Skeletal muscle satellite cell (primary cell): ENCODE results near the gene ANXA1.

Source experiments
- H3K27me3 ChIP-seq: 2 replicates; pipeline ENCODE4 v1.7.0; 2013; ENCODE audit warnings: low read length; ENCODE audit not compliant: control insufficient read depth, insufficient read depth
- H3K36me3 ChIP-seq: 2 replicates; pipeline ENCODE4 v1.7.0; 2013; ENCODE audit warnings: mild to moderate bottlenecking, control low read depth, low read length; ENCODE audit not compliant: insufficient read depth
- H3K4me1 ChIP-seq: 2 replicates; pipeline ENCODE4 v1.7.0; 2013; ENCODE audit warnings: low read length; ENCODE audit not compliant: control insufficient read depth, insufficient read depth
- H3K4me2 ChIP-seq: 2 replicates; pipeline ENCODE4 v1.7.0; 2013; ENCODE audit warnings: mild to moderate bottlenecking, low read length
- H3K4me3 ChIP-seq: 2 replicates; pipeline ENCODE4 v1.7.0; 2013; ENCODE audit warnings: low read length
- H3K9ac ChIP-seq: 2 replicates; pipeline ENCODE4 v1.7.0; 2013; ENCODE audit warnings: mild to moderate bottlenecking, low read depth, low read length, moderate library complexity
- H3K9me3 ChIP-seq: replicated peaks from 2 replicates; pipeline ENCODE4 v1.7.0; 2013; ENCODE audit warnings: mild to moderate bottlenecking, control low read depth, low read length

ANXA1 gene

GRCh38 chr9:73143711-73144328 lies 7.8 kb upstream of the ANXA1 start:
- Histone ChIP-seq H3K9me3 (no peaks in the 10 kb centered on the region), H3K9ac (no peak overlapping the region), H3K4me1 (peaks cover 23% of the 10 kb centered on the region), H3K27me3 (no peaks in the 10 kb centered on the region), H3K4me2 (peak overlapping the region; percentile 26), H3K36me3 (no peaks in the 10 kb centered on the region), H3K4me3 (no peak overlapping the region)

GRCh38 chr9:73146111-73146815 lies 5.4 kb upstream of the ANXA1 start:
- no peak overlapping the region for H3K4me2 ChIP-seq
- no peaks in the 10 kb centered on the region for H3K36me3 ChIP-seq
- no peaks in the 10 kb centered on the region for H3K27me3 ChIP-seq
- peaks cover 46% of the 10 kb centered on the region for H3K4me1 ChIP-seq
- H3K9ac ChIP-seq: no peak overlapping the region
- H3K9me3 ChIP-seq: no peaks in the 10 kb centered on the region
- H3K4me3 ChIP-seq: no peak overlapping the region

GRCh38 chr9:73148447-73148937 lies 3.2 kb upstream of the ANXA1 start:
- H3K27me3 ChIP-seq: no peaks in the 10 kb centered on the region
- peak overlapping the region; percentile 65 for H3K4me2 ChIP-seq
- H3K4me3 ChIP-seq: peak overlapping the region; percentile 37
- no peaks in the 10 kb centered on the region for H3K9me3 ChIP-seq
- no peaks in the 10 kb centered on the region for H3K36me3 ChIP-seq
- peak overlapping the region; percentile 12 for H3K9ac ChIP-seq
- H3K4me1 ChIP-seq: peaks cover 46% of the 10 kb centered on the region

GRCh38 chr9:73149371-73150067 lies 2.1 kb upstream of the ANXA1 start:
- Histone ChIP-seq H3K4me1 (peaks cover 40% of the 10 kb centered on the region), H3K36me3 (peaks cover 5% of the 10 kb centered on the region), H3K9ac (peak overlapping the region; percentile 60), H3K4me2 (peak overlapping the region; percentile 65), H3K27me3 (no peaks in the 10 kb centered on the region), H3K4me3 (peak overlapping the region; percentile 51), H3K9me3 (no peaks in the 10 kb centered on the region)

GRCh38 chr9:73152543-73152844 lies 829 bp downstream of the ANXA1 start:
- Histone ChIP-seq H3K9ac (peak overlapping the region; percentile 97), H3K4me1 (peaks cover 61% of the 10 kb centered on the region), H3K36me3 (peaks cover 25% of the 10 kb centered on the region), H3K4me2 (peak overlapping the region; percentile 88), H3K4me3 (peak overlapping the region; percentile 80), H3K27me3 (no peaks in the 10 kb centered on the region), H3K9me3 (no peaks in the 10 kb centered on the region)

GRCh38 chr9:73152953-73153352 lies 1.3 kb downstream of the ANXA1 start:
- Histone ChIP-seq H3K4me2 (peak overlapping the region; percentile 88), H3K4me1 (peaks cover 64% of the 10 kb centered on the region), H3K36me3 (peaks cover 29% of the 10 kb centered on the region), H3K9me3 (no peaks in the 10 kb centered on the region), H3K27me3 (no peaks in the 10 kb centered on the region), H3K9ac (peak overlapping the region; percentile 97), H3K4me3 (peak overlapping the region; percentile 80)

GRCh38 chr9:73153793-73154227 lies 2.1 kb downstream of the ANXA1 start:
- peak overlapping the region; percentile 97 for H3K9ac ChIP-seq
- H3K27me3 ChIP-seq: no peaks in the 10 kb centered on the region
- H3K9me3 ChIP-seq: no peaks in the 10 kb centered on the region
- H3K36me3 ChIP-seq: peaks cover 38% of the 10 kb centered on the region
- peak overlapping the region; percentile 80 for H3K4me3 ChIP-seq
- peaks cover 57% of the 10 kb centered on the region for H3K4me1 ChIP-seq
- H3K4me2 ChIP-seq: peak overlapping the region; percentile 88

- H3K36me3 ChIP-seq: peaks cover 42% of the 10 kb centered on the region
- no peaks in the 10 kb centered on the region for H3K27me3 ChIP-seq
- H3K9ac ChIP-seq: peak overlapping the region; percentile 97
- peak overlapping the region; percentile 80 for H3K4me3 ChIP-seq
- peak overlapping the region; percentile 88 for H3K4me2 ChIP-seq
- H3K4me1 ChIP-seq: peaks cover 53% of the 10 kb centered on the region
- H3K9me3 ChIP-seq: no peaks in the 10 kb centered on the region
These were observed 2.6 kb downstream of the ANXA1 start for GRCh38 chr9:73154271-73154670.

GRCh38 chr9:73154722-73155121 lies 3.1 kb downstream of the ANXA1 start:
- H3K4me1 ChIP-seq: peaks cover 50% of the 10 kb centered on the region
- peak overlapping the region; percentile 0 for H3K9ac ChIP-seq
- H3K4me2 ChIP-seq: peak overlapping the region; percentile 88
- H3K9me3 ChIP-seq: no peaks in the 10 kb centered on the region
- peak overlapping the region; percentile 80 for H3K4me3 ChIP-seq
- H3K36me3 ChIP-seq: peaks cover 47% of the 10 kb centered on the region
- H3K27me3 ChIP-seq: no peaks in the 10 kb centered on the region

- Histone ChIP-seq H3K9me3 (no peaks in the 10 kb centered on the region), H3K4me2 (peak overlapping the region; percentile 88), H3K27me3 (no peaks in the 10 kb centered on the region), H3K4me1 (peaks cover 44% of the 10 kb centered on the region), H3K4me3 (peak overlapping the region; percentile 80), H3K9ac (no peak overlapping the region), H3K36me3 (peaks cover 53% of the 10 kb centered on the region)
These were observed 3.7 kb downstream of the ANXA1 start for GRCh38 chr9:73155377-73155776.

- H3K36me3 ChIP-seq: peaks cover 61% of the 10 kb centered on the region
- peaks cover 35% of the 10 kb centered on the region for H3K4me1 ChIP-seq
- no peaks in the 10 kb centered on the region for H3K27me3 ChIP-seq
- H3K4me2 ChIP-seq: peak overlapping the region; percentile 88
- H3K4me3 ChIP-seq: peak overlapping the region; percentile 24
- H3K9me3 ChIP-seq: no peaks in the 10 kb centered on the region
- no peak overlapping the region for H3K9ac ChIP-seq
These were observed 4.6 kb downstream of the ANXA1 start for GRCh38 chr9:73155968-73156864.
